DMS79 treated with DMSO at 0.1 percent for 48 hours (cell line): Measurements from ENCODE around the gene TMEM272.

Experiments
- DNase-seq: peaks from one replicate; lab custom pipeline; 2025; lab: John Stamatoyannopoulos, UW

TMEM272 gene

GRCh38 chr13:51844862-51845573 lies at the start of gene TMEM272:
Gene TMEM272 (minus strand): TSS chr13:51845177. CDS start chr13:51838530, 6,647 bp downstream.
- no peak for DNase-seq

GRCh38 chr13:51894239-51894638 lies 49.3 kb upstream of the TMEM272 start:
- DNase-seq = no peak

GRCh38 chr13:51892657-51893056 lies 47.7 kb upstream of the TMEM272 start:
- DNase-seq = no peak

- no peak for DNase-seq
Observed at GRCh38 chr13:51887468-51887867, 42.5 kb upstream of the TMEM272 start.

- no peak for DNase-seq
Observed at GRCh38 chr13:51885651-51886050, 40.7 kb upstream of the TMEM272 start.

GRCh38 chr13:51883226-51883600 lies 38.2 kb upstream of the TMEM272 start:
- DNase-seq = no peak

- no peak for DNase-seq
Observed at GRCh38 chr13:51882570-51883225, 37.7 kb upstream of the TMEM272 start.

GRCh38 chr13:51881296-51881695 lies 36.3 kb upstream of the TMEM272 start:
- DNase-seq = no peak

GRCh38 chr13:51879133-51879532 lies 34.2 kb upstream of the TMEM272 start:
- DNase-seq = no peak

- DNase-seq = peak; percentile 61
Observed at GRCh38 chr13:51874651-51875050, 29.7 kb upstream of the TMEM272 start.

- DNase-seq = no peak
Observed at GRCh38 chr13:51873837-51874236, 28.9 kb upstream of the TMEM272 start.

GRCh38 chr13:51873117-51873798 lies 28.3 kb upstream of the TMEM272 start:
- no peak for DNase-seq

GRCh38 chr13:51870616-51871015 lies 25.6 kb upstream of the TMEM272 start:
- no peak for DNase-seq

- DNase-seq = no peak
Observed at GRCh38 chr13:51869916-51870315, 24.9 kb upstream of the TMEM272 start.

GRCh38 chr13:51867062-51867461 lies 22.1 kb upstream of the TMEM272 start:
- DNase-seq = no peak

GRCh38 chr13:51865838-51866237 lies 20.9 kb upstream of the TMEM272 start:
- DNase-seq = no peak

- no peak for DNase-seq
Observed at GRCh38 chr13:51862957-51863356, 18.0 kb upstream of the TMEM272 start.

GRCh38 chr13:51861723-51862300 lies 16.8 kb upstream of the TMEM272 start, which contains the start of gene CCDC70:
Gene CCDC70 (plus strand): TSS chr13:51861969. CDS start chr13:51865412, 3,443 bp downstream.
- DNase-seq = no peak

GRCh38 chr13:51858433-51859247 lies 13.7 kb upstream of the TMEM272 start:
- no peak for DNase-seq

- DNase-seq = no peak
Observed at GRCh38 chr13:51856998-51857397, 12.0 kb upstream of the TMEM272 start.

- no peak for DNase-seq
Observed at GRCh38 chr13:51856027-51856736, 11.2 kb upstream of the TMEM272 start.
